ENCODE results near the gene AGO3.

AGO3 gene

DNA sequence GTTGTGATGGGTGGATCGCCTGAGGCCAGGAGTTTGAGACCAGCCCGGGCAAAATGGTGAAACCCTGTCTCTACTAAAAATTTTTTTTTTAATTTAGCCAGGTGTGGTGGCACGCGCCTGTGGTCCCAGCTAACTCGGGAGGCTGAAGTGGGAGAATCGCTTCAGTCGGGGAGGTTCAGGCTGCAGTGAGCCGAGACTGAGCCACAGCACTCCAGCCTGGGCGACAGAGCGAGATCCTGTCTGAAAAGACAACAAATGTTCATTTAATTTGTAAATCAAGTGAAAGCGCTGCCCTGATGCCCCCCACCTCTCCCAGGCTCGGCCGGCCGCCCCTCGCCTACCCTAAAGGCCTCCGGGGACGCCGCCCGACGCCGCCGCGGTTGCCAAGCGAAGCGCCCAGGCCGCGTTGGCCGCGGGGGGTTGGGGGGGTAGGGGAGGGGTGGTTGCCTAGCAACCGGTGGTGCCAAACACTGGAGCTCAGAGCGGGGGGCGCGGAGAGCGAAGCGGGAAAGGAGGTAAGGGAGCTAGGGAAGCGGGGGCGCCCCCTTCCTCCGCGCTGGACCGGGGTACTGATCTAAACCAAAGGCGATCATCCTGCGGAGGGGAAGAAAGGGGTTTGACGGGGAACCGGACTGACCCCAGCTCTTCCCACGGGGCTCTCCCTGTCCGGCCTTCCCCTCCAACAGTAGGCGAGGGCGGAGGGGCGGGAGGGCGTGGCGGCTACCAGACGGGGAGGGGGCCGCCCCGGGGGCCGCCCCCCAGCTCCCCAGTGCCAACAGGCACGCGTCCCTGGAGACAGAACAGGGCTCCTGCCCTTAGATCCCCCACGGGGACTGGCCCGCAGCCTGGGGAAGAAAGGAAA is 153.0 kb downstream of the AGO3 start, which contains the start of gene TEKT2:
TEKT2 (plus strand) TSS at position 460 of the 862 bp plus-strand sequence. CDS start 828 bp downstream, outside the sequence.
- no peak for DNase-seq (ENCODE audit: low read depth in 2 of 2)

DNA sequence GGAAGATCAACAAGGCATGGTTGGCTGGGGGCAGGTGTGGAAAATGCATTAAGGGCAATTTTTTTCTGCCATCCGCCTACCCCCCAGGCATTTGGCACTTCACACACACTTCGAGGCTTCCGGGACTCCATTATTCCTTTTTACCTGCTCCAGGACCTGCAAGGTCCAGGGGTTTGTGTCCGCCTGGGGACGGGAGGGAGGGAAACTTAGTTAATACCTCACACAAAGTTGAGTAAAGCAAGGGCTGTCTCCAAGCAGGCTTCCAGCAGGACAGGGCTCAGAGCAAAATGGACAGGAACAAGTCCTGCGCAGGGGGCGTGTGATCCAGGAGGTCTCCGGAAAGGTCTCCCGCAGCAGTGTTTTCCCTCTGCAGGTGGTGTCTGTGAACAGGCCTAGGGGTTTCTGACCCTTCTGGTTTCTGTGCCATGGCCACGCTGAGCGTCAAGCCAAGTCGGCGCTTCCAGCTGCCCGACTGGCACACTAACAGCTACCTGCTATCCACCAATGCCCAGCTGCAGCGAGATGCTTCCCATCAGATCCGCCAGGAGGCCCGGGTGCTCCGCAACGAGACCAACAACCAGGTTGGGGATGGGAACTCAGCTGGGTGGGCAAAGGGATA is 153.7 kb downstream of the AGO3 start:
- no peak for DNase-seq (ENCODE audit: low read depth in 2 of 2)

DNA sequence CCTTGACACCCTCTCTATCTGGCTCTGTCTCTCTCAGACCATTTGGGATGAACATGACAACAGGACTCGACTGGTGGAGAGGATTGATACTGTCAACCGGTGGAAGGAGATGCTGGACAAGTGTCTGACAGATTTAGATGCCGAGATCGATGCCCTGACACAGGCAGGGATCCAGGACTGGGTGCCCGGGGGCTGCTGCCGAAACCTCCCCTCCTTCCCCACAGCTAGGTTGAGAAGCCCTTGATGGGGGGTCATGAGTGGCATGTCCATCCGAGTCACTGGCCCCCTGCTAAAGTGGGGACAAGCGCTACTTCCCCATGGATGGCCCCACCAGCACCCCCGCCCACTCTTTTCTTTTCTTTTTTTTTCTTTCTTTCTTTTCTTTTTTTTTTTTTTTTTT is 154.2 kb downstream of the AGO3 start:
- DNase-seq (ENCODE audit: low read depth in 2 of 2), result no peak

DNA sequence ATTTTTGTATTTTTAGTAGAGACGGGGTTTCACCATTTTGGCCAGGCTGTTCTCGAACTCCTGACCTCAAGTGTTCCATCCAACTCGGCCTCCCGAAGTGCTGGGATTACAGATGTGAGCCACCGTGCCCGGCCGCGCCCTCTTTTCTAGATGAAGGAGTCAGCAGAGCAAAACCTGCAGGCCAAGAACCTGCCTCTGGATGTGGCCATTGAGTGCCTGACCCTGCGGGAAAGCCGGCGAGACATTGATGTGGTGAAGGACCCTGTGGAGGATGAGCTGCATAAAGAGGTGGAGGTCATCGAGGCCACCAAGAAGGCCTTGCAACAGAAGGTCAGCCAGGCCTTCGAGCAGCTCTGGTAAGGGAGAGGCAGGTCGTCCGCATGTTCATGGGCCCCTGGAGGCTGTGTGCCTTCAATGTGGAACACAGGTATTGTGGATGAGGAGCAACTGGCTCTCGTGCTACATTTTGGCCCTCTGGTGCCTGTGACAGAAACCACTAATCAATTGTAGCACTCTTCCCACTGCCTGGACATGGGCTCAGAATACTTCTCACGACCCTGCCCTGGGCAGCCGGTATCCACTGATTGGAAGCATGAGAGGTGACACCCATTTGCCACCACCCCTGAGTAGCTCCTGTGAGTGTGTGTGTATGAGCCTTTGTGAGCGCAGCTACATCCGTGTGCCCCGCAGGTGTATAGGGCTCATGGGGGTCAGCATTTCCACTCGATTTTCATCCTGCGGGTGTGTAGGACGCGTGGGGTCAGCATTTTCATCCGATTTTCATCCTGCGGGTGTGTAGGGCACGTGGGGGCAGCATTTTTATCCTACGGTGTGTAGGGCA is 155.0 kb downstream of the AGO3 start:
- DNase-seq (ENCODE audit: low read depth in 2 of 2), result no peak

DNA sequence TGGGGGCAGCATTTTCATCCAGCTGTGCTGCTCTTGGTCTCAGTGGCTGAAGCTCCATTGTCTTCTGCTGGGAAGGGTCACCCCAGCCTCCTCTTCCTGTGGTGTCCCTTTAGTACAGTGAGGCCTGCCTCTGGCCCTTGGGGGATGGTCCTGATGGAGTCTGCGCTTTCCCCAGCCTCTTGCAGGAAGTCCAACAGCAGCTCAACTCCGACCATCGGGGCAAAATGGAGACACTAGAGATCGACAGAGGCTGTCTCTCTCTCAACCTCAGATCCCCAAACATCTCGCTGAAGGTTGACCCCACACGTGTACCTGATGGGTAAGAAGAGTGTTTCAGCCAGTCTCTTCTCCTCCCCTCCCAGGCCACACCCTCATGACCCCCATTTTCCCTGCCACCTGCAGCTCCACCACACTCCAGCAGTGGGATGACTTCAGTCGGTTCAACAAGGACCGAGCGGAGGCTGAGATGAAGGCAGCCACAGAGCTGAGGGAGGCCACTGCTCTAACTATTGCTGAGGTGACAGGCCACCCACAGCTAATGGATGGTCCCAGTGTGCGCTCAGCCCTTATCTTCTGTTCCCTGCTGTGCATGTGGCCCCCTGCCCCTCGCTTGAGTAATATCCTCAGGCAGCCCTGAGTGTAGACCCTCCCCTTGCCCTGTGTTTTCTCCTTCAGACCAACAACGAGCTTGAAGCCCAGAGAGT is 155.8 kb downstream of the AGO3 start:
- no peak for DNase-seq (ENCODE audit: low read depth in 2 of 2)

DNA sequence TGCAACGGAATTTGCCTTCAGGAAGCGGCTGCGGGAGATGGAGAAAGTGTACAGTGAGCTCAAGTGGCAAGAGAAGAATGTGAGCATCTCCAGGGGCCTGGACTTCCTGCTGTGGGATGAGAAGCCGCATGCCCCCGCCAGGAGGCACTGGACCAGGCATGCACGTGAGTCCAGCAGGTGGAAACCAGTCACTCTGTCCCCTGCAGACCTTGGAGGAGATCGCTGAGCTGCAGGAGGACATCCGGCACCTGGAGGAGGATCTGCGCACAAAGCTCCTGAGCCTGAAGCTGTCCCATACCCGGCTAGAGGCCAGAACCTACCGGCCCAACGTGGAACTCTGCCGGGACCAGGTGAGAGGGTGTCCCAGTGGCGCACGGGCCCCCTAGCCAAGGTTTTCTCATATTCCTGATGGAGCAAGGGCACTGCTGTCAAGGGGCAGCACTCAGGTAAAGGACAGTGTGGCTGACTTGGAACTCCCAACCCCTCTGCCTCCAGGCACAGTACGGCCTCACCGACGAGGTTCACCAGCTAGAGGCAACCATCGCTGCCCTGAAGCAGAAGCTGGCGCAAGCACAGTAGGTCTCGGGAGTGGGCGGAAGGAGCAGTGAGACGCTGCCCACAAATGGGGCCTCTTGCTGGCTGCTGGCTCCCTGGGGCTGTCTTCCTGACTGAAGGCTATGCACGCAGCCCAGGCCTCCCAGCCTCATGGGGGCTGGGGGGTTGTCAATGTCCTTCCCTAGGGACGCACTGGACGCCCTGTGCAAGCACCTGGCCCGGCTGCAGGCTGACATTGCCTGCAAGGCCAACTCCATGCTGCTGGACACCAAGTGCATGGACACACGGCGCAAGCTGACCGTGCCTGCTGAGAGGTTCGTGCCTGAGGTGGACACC is 156.6 kb downstream of the AGO3 start:
- DNase-seq (ENCODE audit: low read depth in 2 of 2), result no peak

DNA sequence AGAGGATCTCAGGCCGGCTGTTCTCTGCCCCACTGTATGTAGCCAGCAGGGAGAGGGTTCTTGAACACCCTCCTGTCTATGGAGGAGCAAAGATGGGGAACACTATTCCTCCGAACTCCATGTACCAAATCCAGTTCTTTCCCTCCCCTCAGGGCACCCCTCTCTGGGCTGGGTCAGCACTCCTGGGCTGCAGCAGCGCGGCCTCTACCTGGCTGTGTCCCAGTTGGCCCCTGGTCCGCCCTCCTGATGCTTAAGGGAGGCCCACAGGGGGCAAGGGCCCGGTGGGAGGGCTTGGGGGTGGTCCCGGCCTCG is 157.3 kb downstream of the AGO3 start:
- no peak for DNase-seq (ENCODE audit: low read depth in 2 of 2)

DNA sequence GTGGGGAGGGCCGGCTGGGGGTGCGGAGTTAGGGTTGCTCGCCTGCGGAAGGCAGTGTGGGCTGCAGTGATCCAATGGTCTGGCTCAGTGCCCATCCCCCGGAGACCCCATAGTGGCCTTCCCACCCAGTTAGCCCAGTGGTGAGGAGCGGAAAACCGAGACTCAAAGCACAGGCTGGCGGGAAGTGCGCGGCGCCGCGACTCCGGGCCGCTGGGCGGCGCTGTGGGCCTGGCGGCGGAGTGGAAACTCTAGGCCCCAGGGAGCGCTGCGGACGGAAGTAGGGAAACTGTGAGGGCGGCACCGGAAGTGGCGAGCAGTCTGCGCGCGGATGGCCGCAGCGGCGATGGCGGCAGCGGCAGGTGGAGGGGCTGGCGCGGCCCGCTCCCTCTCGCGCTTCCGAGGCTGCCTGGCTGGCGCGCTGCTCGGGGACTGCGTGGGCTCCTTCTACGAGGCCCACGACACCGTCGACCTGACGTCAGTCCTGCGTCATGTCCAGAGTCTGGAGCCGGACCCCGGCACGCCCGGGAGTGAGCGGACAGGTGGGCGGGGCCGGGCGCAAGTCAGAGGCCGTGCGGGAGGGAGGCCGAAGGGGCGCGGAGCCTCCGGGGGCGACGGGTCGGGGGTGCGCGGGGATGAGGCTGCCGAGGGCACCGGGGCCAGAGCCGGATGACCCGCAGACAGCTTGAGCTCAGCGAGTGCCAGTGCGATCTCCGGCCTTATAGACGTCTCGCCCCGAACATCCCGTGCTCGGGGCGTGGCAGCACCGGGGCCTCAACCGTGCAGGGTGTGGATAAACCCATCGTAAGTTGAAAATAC is 157.9 kb downstream of the AGO3 start, which contains the start of gene ADPRS:
ADPRS (plus strand) TSS at position 316 of the 816 bp plus-strand sequence; CDS start at position 329, 13 bp downstream.
- DNase-seq (ENCODE audit: low read depth in 2 of 2), result peak; percentile 67 to 68

DNA sequence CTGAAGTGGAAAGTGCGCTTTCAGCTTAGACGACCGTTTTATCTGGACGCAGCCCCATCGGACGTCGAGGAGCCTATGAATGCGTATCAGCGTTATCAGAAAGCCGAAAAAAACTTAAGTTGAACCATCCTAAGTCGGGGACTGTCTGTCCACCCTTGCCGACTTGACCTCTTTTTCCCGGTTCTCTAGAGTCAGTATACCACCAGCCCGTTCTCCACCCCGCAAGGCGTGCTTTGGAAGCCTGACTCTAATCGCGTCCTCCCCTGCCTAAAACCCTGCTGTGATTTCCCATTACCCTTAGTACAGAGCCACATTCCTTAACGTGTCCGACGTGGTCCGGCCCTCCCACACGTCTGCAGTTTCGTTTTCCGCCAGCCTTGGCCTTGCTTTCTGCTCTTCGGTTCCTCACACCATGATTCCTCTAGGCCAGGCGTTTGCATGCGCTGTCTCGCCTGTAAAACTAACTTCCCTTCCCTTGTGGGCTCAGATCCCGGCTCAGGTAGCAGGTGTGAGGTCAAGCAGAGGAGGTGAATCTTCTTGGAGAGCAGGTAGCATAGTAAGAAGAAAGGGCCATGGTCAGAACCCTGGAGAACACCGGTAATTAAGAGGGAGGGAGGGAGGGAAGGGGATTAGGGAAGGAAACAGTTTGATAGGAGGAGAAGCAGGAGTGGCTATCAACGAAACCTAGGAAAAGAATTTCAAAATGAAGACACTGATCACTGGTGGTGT is 158.7 kb downstream of the AGO3 start:
- no peak for DNase-seq (ENCODE audit: low read depth in 2 of 2)

DNA sequence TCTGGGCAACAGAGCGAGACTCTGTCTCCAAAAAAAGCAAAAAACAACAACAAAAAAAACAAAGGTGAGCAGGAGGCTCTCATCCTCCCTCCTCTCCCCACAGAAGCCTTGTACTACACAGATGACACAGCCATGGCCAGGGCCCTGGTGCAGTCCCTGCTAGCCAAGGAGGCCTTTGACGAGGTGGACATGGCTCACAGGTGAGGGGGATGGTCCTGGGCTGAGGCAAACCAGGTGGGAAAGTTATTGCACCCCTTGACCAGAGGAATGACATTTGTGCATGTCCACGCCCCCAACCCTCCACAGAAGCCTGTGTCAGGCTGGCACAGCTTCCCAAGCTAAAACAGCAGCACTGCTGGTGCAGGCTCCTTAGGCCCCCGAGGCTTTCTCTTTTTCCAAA is 160.2 kb downstream of the AGO3 start:
- DNase-seq (ENCODE audit: low read depth in 2 of 2), result no peak

DNA sequence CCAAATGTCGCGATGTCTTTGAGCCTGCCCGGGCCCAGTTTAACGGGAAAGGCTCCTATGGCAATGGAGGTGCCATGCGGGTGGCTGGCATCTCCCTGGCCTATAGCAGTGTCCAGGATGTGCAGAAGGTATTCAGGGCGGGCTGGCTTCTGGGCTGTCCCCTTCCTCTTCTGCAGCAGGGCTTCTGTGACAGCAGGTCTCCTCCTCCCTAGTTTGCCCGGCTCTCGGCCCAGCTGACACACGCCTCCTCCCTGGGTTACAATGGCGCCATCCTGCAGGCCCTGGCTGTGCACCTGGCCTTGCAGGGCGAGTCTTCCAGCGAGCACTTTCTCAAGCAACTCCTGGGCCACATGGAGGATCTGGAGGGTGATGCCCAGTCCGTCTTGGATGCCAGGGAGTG is 160.8 kb downstream of the AGO3 start:
- no peak for DNase-seq (ENCODE audit: low read depth in 2 of 2)

DNA sequence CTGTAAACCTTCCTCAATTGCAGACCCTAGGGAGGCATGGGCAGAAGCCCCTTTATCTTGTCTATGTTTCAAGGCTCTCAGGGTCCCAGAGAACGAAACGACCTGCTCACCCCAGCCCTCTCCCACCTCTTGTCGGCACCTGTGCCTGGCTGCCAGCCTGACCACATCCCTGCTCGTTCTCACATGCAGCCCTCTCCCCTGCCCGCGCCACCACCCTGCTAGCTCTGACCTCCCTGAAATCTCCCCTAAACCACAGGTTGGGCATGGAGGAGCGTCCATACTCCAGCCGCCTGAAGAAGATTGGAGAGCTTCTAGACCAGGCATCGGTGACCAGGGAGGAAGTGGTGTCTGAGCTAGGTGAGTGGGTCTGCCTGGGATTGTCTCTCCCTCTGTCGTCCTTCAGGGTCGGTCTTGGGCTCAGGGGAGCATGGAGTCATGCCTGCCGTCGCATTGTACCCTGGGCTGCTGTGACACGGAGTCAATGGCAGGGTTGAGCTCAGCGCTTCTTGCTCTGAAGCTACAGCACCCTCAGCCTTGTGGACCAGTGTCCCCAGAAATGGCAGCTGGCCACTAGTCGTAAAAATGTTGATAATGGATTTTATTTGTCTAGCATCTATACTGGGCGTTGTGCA is 161.4 kb downstream of the AGO3 start:
- no peak for DNase-seq (ENCODE audit: low read depth in 2 of 2)

DNA sequence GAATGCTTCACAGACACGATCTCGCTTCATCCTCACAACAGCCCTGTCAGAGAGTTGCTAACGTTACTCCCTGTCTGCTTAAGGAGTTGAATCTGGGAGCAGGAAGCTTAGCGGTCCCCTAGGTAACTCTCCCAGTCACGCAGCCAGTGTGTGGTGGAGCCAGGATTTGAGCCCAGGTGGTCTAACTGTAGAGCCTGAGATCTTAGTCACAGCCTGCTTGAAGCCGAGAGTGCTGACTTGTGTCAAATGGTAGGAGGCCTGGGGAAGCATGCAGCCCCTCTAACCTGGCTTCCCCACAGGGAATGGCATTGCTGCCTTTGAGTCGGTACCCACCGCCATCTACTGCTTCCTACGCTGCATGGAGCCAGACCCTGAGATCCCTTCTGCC is 161.9 kb downstream of the AGO3 start:
- DNase-seq (ENCODE audit: low read depth in 2 of 2), result no peak

DNA sequence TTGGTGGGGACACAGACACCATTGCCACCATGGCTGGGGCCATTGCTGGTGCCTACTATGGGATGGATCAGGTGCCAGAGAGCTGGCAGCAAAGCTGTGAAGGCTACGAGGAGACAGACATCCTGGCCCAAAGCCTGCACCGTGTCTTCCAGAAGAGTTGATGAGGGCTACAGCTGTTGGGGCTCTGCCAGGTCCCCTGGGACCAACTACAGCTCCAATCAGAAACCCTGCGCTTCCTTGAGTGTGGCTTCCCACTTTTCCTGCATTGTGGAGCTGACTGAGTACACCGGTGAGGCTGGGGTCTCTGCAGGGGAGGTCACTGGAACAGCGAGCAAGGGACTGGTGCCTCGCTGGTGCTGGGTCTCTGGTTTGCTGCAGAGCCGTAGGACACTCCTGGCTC is 162.3 kb downstream of the AGO3 start:
- DNase-seq (ENCODE audit: low read depth in 2 of 2), result no peak

DNA sequence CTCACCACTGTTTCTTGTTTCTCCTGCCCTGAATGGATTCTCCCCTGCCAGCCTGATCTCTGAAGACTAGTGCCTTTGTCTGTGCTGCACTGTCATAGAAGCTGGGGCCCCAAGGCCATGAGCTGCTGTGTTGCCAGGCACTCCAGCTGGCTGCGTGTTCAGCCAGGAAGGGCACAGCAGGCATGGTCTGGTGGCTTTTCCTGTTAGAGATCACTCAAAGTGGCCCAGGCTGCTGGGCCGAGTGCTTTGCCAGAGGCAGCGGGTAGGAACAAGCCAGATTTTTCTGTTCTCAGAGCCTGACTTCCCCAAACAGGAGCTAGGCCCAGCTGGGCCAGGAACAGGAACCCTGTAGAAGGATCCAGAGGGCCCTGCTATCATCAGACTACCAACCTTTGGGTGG is 163.0 kb downstream of the AGO3 start:
- no peak for DNase-seq (ENCODE audit: low read depth in 2 of 2)

DNA sequence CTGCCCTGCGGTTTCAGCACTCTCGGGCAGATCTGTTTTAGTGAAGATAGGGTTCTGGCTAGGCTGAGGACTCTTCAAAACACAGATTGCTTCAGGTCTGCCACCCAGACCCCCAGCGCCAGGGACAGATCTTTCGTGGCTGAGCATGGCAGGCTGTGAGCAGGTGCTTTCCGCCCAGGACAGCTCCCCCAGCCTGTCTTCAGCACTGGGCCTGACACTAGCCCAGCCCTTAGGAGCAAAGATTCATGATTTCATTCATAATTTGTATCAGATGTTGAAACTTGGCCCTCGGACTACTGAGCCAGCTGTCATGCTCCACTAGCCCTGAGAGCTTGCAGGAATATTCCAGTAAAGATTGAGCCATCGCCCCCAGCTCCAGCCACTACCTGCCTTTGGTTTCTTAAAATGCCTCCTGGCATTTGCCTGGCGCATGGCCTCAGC is 163.7 kb downstream of the AGO3 start:
- no peak for DNase-seq (ENCODE audit: low read depth in 2 of 2)

DNA sequence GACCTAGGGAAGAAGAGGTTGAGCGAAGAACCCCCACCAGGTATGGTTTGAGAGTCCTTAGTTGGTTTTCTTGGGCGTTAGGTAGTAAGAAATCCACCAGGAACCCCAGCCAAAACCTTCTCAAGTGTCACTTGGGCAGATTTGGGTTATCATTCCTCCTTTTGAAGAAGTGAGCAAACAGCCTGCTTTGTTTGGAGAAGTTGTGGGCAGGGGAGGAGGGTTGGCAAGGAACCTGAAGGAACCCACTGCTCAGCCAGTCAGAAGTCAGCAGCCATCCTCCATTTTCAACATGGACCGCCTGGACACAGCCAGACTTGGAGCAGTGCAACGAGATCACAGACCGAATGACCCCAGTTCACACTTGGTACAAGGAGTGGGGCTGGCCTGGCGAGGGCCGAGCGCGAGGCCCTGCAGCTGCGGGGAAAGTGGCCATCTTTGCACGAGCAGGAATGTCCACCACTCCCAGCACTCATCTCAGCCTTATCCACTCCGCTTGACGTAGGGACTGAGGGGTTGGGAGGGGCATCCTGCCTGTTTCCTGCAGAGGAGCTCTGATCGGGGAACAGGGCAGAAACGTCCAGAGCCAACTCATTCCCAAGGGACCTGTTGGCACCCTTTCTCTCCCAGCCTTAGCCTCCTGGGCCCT is 165.0 kb downstream of the AGO3 start:
- no peak for DNase-seq (ENCODE audit: low read depth in 2 of 2)
